Mucosa of rectum (tissue), 2 donors: ENCODE results near the gene PIGK.

Experiments used
- H3K27ac ChIP-seq, 2 donors: one replicate each; pipeline ENCODE4 v1.7.0; 2013; ENCODE audit warnings: inconsistent platforms in 2 of 2, low read depth in 2 of 2, low read length in 2 of 2
- H3K27me3 ChIP-seq, 2 donors: one replicate each; pipeline ENCODE4 v1.7.0; 2013; ENCODE audit warnings: low read length in 2 of 2; ENCODE audit not compliant: control insufficient read depth in 2 of 2, insufficient read depth in 2 of 2
- H3K36me3 ChIP-seq, 2 donors: one replicate each; pipeline ENCODE4 v1.7.0; 2013; ENCODE audit warnings: low read length in 2 of 2; ENCODE audit not compliant: control insufficient read depth in 2 of 2, insufficient read depth in 2 of 2
- H3K4me1 ChIP-seq, 2 donors: one replicate each; pipeline ENCODE4 v1.7.0; 2013; ENCODE audit warnings: low read length in 2 of 2, mild to moderate bottlenecking in 1 of 2; ENCODE audit not compliant: control insufficient read depth in 2 of 2, insufficient read depth in 2 of 2
- H3K4me3 ChIP-seq, 2 donors: one replicate each; pipeline ENCODE4 v1.7.0; 2013; ENCODE audit warnings: low read length in 2 of 2
- H3K9ac ChIP-seq, 2 donors: one replicate each; pipeline ENCODE4 v1.7.0; 2013; ENCODE audit warnings: low read length in 2 of 2, low read depth in 1 of 2, mild to moderate bottlenecking in 1 of 2
- H3K9me3 ChIP-seq, 2 donors: one replicate each; pipeline ENCODE4 v1.7.0; 2013; ENCODE audit warnings: low read length in 2 of 2; ENCODE audit not compliant: control insufficient read depth in 2 of 2
- donor health status: healthy.
- donor health status: Normal muscosa, but diverticular disease.

The PIGK gene

DNA sequence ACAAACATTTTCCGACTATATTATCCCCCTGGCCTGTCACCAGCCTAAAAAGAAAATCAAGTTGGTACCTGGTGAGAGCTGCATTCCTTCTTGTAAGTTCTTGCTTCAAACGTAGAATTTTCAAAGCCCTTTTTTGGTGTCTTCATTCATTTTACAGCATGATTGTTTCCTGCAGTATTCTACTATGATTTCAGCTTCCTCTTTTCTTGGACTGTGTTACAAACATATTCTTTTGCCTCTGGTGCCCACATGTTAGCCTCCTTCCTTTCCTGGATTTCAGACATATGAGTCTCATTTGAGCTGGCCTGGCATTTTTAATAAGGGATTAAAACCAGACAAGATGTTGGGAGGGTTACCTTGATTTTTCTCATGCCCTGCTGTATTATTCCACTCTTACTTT lies 142.5 kb downstream of the PIGK start:
- Histone ChIP-seq H3K36me3 (no peaks in the 10 kb centered on the region), H3K27me3 (no peaks in the 10 kb centered on the region), H3K9me3 (no peaks in the 10 kb centered on the region), H3K4me3 (no peak overlapping the region), H3K9ac (no peak overlapping the region), H3K4me1 (no peaks in the 10 kb centered on the region), H3K27ac (no peak overlapping the region)

DNA sequence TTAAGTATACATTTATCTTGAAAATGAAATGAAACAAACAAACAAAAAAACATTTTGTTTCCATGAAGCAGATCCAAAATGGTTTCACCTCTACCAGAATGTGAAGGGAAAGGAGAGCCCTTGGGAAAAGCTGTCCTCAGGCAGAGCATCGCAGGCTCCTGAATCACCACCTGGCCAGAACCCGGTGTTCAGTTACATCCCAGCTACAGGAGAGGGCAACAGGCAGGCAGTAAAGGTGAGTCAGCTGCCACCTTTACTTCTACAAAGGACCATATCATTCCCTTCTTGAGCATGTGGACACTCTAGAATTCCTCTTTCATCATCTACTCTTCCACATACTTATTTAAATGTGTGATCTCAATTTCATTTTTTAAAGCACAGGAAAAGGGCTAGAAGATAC lies 151.2 kb downstream of the PIGK start:
- no peak overlapping the region for H3K4me3 ChIP-seq
- H3K27ac ChIP-seq = no peak overlapping the region

DNA sequence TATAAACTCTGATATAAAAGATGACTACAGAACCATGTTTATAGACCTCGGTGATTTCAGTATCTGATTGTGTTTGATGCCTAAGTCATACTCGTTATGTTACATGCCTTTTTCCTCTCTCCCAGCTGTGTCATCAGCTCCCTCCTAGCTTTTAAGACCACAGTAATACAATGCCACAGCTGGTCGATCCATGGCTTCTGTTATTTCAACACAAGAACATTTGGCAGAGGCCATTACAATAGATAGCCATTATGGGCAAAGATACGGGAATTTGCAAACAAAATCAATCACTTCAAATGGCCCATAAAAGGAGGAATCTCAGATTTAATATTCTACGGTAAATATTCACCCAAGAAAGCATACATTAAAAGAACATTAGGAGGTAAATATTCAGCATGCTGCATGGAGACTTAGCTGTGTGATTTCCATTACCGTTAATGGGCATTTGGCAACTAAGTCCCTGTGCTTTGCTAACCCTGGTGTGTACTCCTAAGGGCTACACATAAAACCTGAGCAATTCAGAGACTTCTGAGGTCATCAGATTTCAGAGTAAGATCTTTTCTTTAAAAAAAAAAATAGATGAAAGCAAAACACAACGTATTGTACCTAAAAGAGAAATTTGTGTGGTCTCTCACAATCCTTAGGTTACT lies 153.4 kb downstream of the PIGK start:
- Histone ChIP-seq H3K36me3 (no peaks in the 10 kb centered on the region), H3K27ac (no peak overlapping the region), H3K9me3 (no peaks in the 10 kb centered on the region), H3K4me1 (no peaks in the 10 kb centered on the region), H3K9ac (no peak overlapping the region), H3K4me3 (no peak overlapping the region), H3K27me3 (no peaks in the 10 kb centered on the region)

More for the DNA sequence above, 151.2 kb downstream of the PIGK start:
- Histone ChIP-seq H3K27me3 (no peaks in the 10 kb centered on the region), H3K36me3 (no peaks in the 10 kb centered on the region), H3K4me1 (no peaks in the 10 kb centered on the region), H3K9ac (no peak overlapping the region), H3K9me3 (no peaks in the 10 kb centered on the region)

DNA sequence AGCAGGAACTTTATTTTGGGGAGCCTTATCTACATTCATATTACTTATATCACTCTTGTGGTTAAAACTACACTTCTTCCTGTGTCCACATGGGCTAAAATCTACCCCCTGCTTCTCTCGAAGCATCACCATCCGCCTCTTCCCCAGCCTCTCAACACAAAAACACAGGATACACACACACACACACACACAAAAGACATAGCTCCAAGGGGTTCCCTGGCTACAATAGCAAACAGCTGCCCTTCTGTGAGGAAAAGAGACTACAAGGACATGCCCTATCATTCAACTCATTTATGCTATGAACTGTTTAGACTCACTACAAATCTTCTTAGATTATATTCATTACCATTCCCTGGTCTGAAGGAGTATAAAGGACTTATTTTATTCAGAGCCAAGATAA lies 155.0 kb downstream of the PIGK start:
- Histone ChIP-seq H3K4me1 (no peaks in the 10 kb centered on the region), H3K9me3 (no peaks in the 10 kb centered on the region), H3K4me3 (no peak overlapping the region), H3K27ac (no peak overlapping the region), H3K36me3 (no peaks in the 10 kb centered on the region), H3K9ac (no peak overlapping the region), H3K27me3 (no peaks in the 10 kb centered on the region)

DNA sequence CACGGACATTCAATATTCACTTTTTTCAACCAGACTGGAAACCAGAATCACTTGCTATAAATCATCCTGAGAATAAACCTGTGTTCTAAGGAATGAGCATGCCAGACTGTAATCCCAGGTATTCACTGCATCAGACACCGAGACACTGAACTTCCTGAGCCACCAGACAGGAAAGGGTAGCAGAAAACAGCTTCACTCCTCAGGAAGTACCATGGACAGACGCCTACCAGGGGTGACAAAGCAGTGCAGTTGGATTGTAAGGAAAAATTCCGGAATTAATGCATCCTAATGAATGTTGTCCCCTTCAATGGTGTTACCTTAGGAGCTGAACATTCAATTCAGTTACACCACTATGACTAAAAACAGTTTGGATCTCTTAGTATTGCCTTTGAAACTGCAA lies 156.1 kb downstream of the PIGK start:
- H3K27ac ChIP-seq = no peak overlapping the region
- no peak overlapping the region for H3K4me3 ChIP-seq
- no peak overlapping the region for H3K9ac ChIP-seq
- H3K27me3 ChIP-seq = no peaks in the 10 kb centered on the region
- no peaks in the 10 kb centered on the region for H3K36me3 ChIP-seq
- no peaks in the 10 kb centered on the region for H3K9me3 ChIP-seq
- no peaks in the 10 kb centered on the region for H3K4me1 ChIP-seq

DNA sequence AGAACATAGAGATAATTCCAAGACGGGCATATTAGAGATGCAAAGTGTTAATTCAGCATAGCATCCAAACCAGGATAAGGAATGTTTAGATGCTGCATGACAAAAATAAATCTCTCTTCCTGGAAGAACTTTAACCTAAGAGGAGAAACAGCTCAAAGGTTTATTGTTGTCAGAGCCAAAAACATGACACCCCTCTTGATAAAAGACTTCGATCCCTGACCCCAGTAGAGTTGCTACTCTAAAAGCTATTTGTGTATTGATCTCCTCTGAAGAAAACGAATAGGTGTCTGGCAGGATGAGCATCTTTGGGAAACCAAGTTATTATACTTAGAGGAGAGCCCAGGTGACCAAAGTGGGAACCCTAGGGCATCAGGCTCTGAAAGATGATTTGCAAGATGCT lies 158.1 kb downstream of the PIGK start:
- Histone ChIP-seq H3K9ac (no peak overlapping the region), H3K27me3 (no peaks in the 10 kb centered on the region), H3K4me1 (no peaks in the 10 kb centered on the region), H3K9me3 (no peaks in the 10 kb centered on the region), H3K27ac (no peak overlapping the region), H3K36me3 (no peaks in the 10 kb centered on the region), H3K4me3 (no peak overlapping the region)

DNA sequence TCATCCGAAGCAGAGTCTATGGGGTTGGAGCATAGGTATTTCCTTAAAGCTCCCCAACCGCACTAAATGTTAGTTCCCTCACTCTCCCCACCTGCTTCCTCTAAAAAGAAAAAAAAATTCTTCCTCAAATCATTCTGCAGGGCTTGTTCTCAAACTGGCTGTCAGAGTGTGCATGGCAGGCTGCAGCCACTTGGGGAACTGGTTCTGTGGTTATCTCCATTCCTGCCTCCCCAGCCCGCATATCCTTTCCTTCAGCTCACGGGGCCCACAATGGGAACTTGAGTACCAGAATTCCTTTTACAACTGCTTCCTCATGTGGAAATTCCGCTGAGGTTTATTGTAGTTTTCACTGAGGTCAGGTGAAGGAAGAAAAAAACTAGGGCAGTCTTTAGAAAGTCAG lies 159.2 kb downstream of the PIGK start:
- H3K27ac ChIP-seq = no peak overlapping the region
- H3K9ac ChIP-seq = no peak overlapping the region
- no peak overlapping the region for H3K4me3 ChIP-seq
- no peaks in the 10 kb centered on the region for H3K9me3 ChIP-seq
- H3K4me1 ChIP-seq = no peaks in the 10 kb centered on the region
- H3K27me3 ChIP-seq = no peaks in the 10 kb centered on the region
- no peaks in the 10 kb centered on the region for H3K36me3 ChIP-seq

DNA sequence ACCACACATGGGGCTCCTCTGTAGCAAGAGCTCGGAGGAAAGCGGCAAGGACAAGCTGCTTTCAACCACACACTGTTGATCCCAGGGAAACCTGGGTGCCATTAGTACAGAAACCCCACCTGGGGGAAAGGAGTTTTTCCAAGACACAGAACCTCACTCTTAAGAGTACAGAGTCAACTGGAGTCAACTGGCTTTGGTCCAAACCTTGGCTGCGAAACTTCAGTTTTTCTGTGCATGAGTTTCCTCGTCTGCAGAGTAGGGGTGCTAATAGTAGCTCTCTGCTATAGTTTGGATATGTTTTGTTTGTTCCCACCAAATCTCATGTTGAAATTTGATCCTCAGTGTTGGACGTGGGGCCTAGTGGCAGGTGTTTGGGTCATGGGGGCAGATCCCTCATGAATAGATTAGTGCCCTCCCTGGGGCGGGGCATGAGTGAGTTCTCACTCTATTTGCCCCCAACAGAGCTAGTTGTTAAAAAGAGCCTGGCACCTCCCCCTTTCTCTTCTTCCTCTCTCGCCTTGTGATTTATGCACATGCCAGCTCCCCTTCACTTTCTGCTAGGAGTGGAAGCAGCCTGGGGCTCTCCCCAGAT lies 161.1 kb downstream of the PIGK start:
- H3K9me3 ChIP-seq = no peaks in the 10 kb centered on the region
- no peaks in the 10 kb centered on the region for H3K36me3 ChIP-seq
- H3K27me3 ChIP-seq = no peaks in the 10 kb centered on the region
- H3K4me1 ChIP-seq = no peaks in the 10 kb centered on the region
- no peak overlapping the region for H3K9ac ChIP-seq
- H3K4me3 ChIP-seq = no peak overlapping the region
- H3K27ac ChIP-seq = no peak overlapping the region

DNA sequence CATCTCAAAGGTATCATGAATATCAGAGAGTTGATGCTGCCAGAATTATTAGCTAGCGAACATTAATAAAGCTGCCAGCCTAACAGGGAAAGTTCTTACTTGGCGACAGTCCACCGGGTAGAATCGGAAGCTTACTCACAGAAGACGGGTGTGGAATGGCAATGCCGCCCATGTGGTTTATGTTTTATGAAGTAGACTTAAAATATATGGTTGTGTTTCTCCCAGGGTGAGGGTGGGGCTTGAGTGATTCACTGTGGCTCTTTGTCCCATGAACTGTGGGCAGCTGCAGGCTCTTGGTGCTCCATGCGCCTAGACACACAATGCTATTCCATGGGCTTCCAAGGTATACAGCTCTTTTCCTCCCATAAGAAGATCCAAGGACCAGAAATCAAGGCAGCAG lies 162.7 kb downstream of the PIGK start:
- H3K27me3 ChIP-seq = no peaks in the 10 kb centered on the region
- no peaks in the 10 kb centered on the region for H3K36me3 ChIP-seq
- H3K4me1 ChIP-seq = no peaks in the 10 kb centered on the region
- H3K27ac ChIP-seq = no peak overlapping the region
- no peak overlapping the region for H3K9ac ChIP-seq
- H3K9me3 ChIP-seq = no peaks in the 10 kb centered on the region
- H3K4me3 ChIP-seq = no peak overlapping the region

DNA sequence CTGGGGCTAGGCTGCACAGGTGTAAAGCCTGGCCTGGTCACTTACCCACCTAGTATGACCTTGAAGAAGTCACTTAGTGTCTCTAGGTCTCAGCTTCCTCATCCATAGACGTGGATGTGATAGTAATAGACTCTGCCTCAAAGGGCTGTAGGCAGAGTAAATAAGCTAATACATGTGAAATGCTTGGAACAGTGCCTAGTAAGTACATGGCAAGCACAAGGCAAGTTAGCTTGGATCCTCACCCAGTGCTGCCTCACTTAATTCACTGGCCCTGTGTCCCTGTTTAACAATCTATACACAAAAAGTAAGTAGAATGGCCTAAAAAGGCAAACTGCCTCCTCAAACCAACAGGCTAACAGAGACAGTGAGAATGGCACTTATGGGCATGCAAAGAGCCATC lies 167.8 kb downstream of the PIGK start:
- Histone ChIP-seq H3K9ac (no peak overlapping the region), H3K27me3 (no peaks in the 10 kb centered on the region), H3K4me3 (no peak overlapping the region), H3K27ac (no peak overlapping the region), H3K9me3 (no peaks in the 10 kb centered on the region), H3K4me1 (no peaks in the 10 kb centered on the region), H3K36me3 (no peaks in the 10 kb centered on the region)
